Kidney (tissue), 14 donors: ENCODE data around the gene EEF1AKMT1. TPM values are rescaled to one million over a fixed set of nuclear protein-coding genes. Genes with fewer than 3 reads are reported as not detected.

ENCODE experiments used
- DNase-seq, 5 donors: peaks; one replicate each; pipeline ENCODE4 v3.0.0-alpha.2; 2013 to 2020
- FAIRE-seq: peaks from 2 replicates; lab custom pipeline; 2012; peaks lifted over from hg19 to GRCh38; lab: Jason Lieb, UNC
- H3K27ac ChIP-seq, 2 donors: one replicate each; pipeline ENCODE4 v1.7.0; 2013; ENCODE audit warnings: low read depth in 2 of 2, low read length in 2 of 2, inconsistent platforms in 1 of 2
- H3K27me3 ChIP-seq: one replicate; pipeline ENCODE4 v1.7.1; 2013; ENCODE audit warnings: low read length, inconsistent platforms; ENCODE audit not compliant: control insufficient read depth, insufficient read depth
- H3K36me3 ChIP-seq, 3 donors: one replicate each; pipeline versions ENCODE4 v1.7.0 to v1.7.1; 2013; ENCODE audit warnings: low read length in 3 of 3, control low read depth in 1 of 3, inconsistent platforms in 1 of 3; ENCODE audit not compliant: insufficient read depth in 3 of 3, control insufficient read depth in 2 of 3
- H3K4me1 ChIP-seq, 3 donors: one replicate each; pipeline versions ENCODE4 v1.7.0 to v1.7.1; 2013; ENCODE audit warnings: low read length in 3 of 3, inconsistent platforms in 1 of 3, low read depth in 1 of 3; ENCODE audit not compliant: control insufficient read depth in 2 of 3, insufficient read depth in 2 of 3
- H3K4me3 ChIP-seq, 3 donors: one replicate each; pipeline versions ENCODE4 v1.7.0 to v1.8.1; 2013; ENCODE audit warnings: low read length in 3 of 3, control low read depth in 1 of 3, inconsistent platforms in 1 of 3
- H3K9ac ChIP-seq, 3 donors: one replicate each; pipeline versions ENCODE4 v1.7.0 to v1.7.1; 2013; ENCODE audit warnings: low read length in 3 of 3, control low read depth in 1 of 3, inconsistent platforms in 1 of 3
- H3K9me3 ChIP-seq, 3 donors: one replicate each; pipeline versions ENCODE4 v1.7.0 to v1.7.1; 2013; ENCODE audit warnings: low read length in 3 of 3, control low read depth in 1 of 3, inconsistent platforms in 1 of 3; ENCODE audit not compliant: control insufficient read depth in 2 of 3, insufficient read depth in 1 of 3
- intact Hi-C: fragments of 100-400 bp; cut with DNase I; formaldehyde crosslinking; loops from one replicate; pipeline ENCODE4 v1.11.1; 2022
- polyA plus RNA-seq: library from polyadenylated mRNA; stranded (reverse); fragments of 350-450 nt; fragmentation: Illumina TruSeq; extraction: RNeasy Lipid Tissue Mini Kit (QIAGEN cat#74804); gene quantifications from one replicate; pipeline ENCODE4 v1.2.3, GENCODE V29; 2014; ENCODE audit warnings: low read depth, low replicate concordance; ENCODE audit not compliant: insufficient read depth
- total RNA-seq: library from RNA; stranded (reverse); fragmentation: NEBNext Ultra II Directional; extraction: Animal tissue kit (Norgen Biotek cat#: 25700); gene quantifications from one replicate; pipeline ENCODE4 v1.2.1, GENCODE V29; 2021
- TF ChIP-seq, protein P1 (sequence below): IDR thresholded peaks from 3 replicates; pipeline ENCODE4 v1.5.1; 2012; ENCODE audit warnings: mild to moderate bottlenecking, moderate library complexity, borderline replicate concordance; ENCODE audit not compliant: insufficient read depth; ENCODE audit errors: extremely low read depth
- donor health status: control.
- donor health status: control.
- donor health status: control.
- donor health status: control.
- donor health status: control.
- donor health status: DM: yes; HTN: yes; CAD: no.
- donor health status: Normal renal cell carcinoma (clear cell type).

EEF1AKMT1 gene
- total and polyA plus RNA-seq, 2 donors from 2014 or later = 10.7 to 16.6 TPM

DNA sequence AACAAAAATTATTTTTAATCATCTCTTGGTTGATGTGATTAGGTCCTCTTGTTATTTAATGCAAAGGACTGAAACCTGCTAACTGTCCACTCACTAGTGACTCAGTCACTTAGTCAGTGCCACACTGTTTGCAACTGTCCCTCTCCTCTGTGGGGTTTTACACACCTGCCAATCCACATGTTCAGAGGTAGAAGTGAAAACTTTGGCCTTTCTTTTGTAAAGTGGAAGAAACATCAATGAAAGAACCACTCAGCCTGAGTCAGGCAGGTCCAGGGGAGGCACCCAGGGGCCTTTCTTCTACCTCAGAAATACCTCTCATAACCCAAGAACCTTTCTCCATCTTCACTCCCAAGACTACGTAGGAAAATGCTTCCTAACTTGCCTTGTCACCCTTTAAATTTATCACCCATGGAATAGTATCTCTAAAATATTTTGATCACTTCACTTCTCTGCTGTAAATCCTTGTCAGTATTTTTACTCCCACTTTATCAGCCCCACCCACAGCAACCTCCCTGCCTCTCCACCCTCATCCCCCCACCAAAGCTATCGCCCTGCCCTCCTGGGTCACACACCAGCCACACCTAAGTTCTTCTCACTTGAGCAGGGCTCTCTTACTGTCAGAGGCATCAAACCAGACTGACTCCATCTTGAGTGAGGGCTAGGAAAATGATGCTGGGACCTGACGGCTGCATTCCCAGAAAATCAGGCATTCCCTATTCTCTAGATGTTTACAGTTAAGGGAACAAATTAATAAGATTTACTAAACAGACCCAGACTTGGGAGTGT lies 29.6 kb upstream of the EEF1AKMT1 start:
- H3K4me3 ChIP-seq = no peak overlapping the region
- H3K27ac ChIP-seq = no peak overlapping the region
- H3K27me3 ChIP-seq = no peaks in the 10 kb centered on the region
- peaks cover 2 to 18% (median 11%) of the 10 kb centered on the region in 3 donors for H3K36me3 ChIP-seq
- no peaks in the 10 kb centered on the region for H3K4me1 ChIP-seq
- H3K9ac ChIP-seq = no peak overlapping the region
- H3K9me3 ChIP-seq = no peaks in the 10 kb centered on the region
- TF ChIP-seq, protein P1, sequence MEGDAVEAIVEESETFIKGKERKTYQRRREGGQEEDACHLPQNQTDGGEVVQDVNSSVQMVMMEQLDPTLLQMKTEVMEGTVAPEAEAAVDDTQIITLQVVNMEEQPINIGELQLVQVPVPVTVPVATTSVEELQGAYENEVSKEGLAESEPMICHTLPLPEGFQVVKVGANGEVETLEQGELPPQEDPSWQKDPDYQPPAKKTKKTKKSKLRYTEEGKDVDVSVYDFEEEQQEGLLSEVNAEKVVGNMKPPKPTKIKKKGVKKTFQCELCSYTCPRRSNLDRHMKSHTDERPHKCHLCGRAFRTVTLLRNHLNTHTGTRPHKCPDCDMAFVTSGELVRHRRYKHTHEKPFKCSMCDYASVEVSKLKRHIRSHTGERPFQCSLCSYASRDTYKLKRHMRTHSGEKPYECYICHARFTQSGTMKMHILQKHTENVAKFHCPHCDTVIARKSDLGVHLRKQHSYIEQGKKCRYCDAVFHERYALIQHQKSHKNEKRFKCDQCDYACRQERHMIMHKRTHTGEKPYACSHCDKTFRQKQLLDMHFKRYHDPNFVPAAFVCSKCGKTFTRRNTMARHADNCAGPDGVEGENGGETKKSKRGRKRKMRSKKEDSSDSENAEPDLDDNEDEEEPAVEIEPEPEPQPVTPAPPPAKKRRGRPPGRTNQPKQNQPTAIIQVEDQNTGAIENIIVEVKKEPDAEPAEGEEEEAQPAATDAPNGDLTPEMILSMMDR = no peak
- no peak for DNase-seq
- FAIRE-seq = no peak
- intact Hi-C loops = no loop called here

DNA sequence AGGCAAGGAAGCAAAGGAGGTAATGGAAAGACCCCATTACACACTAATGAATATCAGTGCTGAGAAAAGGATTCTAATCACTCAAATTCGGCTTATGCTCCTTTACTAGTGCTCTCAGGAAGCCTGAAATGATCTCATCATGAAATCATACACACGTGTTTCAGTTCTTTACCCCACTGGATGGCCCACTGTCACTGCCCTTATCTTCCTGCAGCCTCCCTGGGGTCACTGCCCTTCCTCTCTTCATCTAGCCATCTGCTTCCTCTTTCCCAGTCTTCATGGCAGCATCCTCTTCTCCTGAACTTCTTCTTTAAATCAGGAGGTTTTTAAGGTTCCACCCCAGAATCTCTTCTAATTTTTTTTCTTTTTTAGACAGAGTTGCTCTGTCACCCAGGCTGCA lies 27.9 kb upstream of the EEF1AKMT1 start:
- TF ChIP-seq, protein P1 = no peak
- Histone ChIP-seq H3K9ac (no peak overlapping the region), H3K27me3 (no peaks in the 10 kb centered on the region), H3K4me1 (no peaks in the 10 kb centered on the region), H3K4me3 (no peak overlapping the region), H3K9me3 (no peaks in the 10 kb centered on the region), H3K36me3 (peaks cover 0 to 8% (median 6%) of the 10 kb centered on the region in 3 donors), H3K27ac (no peak overlapping the region)
- FAIRE-seq (no peak), DNase-seq (peak in 1 of 5 donors; percentile 15)
- intact Hi-C loops = no loop called here

DNA sequence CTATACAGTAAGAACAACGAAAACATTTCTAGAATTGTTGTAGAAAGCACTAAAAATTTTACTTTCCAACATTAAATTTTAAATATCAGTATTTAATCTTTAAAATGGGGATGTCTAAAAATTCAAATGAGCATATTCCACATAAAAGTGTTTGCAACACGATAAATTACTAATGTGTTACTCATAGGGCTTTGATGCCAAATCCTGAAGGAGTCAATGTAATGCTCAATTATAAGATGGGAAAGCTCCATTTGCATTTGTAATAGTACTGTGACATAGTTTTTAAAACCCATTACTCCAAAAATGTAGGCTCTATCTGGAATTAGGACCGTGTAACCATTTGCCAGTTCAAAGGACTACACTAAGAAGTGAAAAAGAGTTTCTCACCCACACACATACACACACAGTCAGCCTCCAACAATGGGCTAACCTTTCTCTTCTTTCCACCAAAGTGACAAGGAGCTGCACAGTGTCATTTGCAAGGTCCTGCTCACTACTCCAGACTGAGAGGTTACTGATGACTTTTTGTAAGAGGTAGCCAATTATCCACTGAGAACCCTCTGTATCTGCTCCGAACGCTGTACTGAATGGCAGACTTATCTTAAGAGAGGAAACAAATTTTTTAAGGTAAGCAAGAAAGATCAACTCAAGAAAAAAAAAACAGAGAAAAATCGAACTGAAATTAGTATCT lies 26.1 kb upstream of the EEF1AKMT1 start:
- no peaks in the 10 kb centered on the region for H3K4me1 ChIP-seq
- TF ChIP-seq, protein P1 = no peak
- no peaks in the 10 kb centered on the region for H3K27me3 ChIP-seq
- no peak overlapping the region for H3K4me3 ChIP-seq
- H3K27ac ChIP-seq = no peak overlapping the region
- DNase-seq = no peak
- FAIRE-seq = no peak
- no peaks in the 10 kb centered on the region for H3K9me3 ChIP-seq
- peaks cover 4 to 15% (median 13%) of the 10 kb centered on the region in 3 donors for H3K36me3 ChIP-seq
- intact Hi-C loops = no loop called here
- no peak overlapping the region for H3K9ac ChIP-seq
